CD4-positive, alpha-beta T cell (primary cell): ENCODE data around the gene NOL6. TPM values are rescaled to one million over a fixed set of nuclear protein-coding genes. Genes with fewer than 3 reads are reported as not detected.

Experiments used
- ATAC-seq: fragments of 200-7000 bp; cut with Tn5 transposase; one replicate; pipeline ENCODE4 v1.10.0; 2022; ENCODE audit warnings: mild to moderate bottlenecking; ENCODE audit not compliant: poor library complexity
- CTCF ChIA-PET: fragments of 350-600 bp; sonication (Branson Sonifier 250); formaldehyde crosslinking; loops from one replicate; lab custom pipeline; 2021; ENCODE audit warnings: antibody characterized with exemption, inconsistent platforms; lab: Charles Lee
- POLR2A ChIA-PET: fragments of 350-600 bp; sonication (Branson Sonifier 250); formaldehyde crosslinking; loops from one replicate; lab custom pipeline; 2021; ENCODE audit warnings: antibody characterized with exemption, inconsistent platforms; lab: Charles Lee
- DNase-seq, 14 experiments: peaks; one replicate each; pipeline ENCODE4 v3.0.0-alpha.2; 2013 to 2020; ENCODE audit warnings: mixed read lengths in 2 of 14
- H3K27ac ChIP-seq, 2 donors: one replicate each; pipeline versions ENCODE4 v1.5.1 to v1.7.0; 2013; ENCODE audit warnings: low read length in 2 of 2, low read depth in 1 of 2, mild to moderate bottlenecking in 1 of 2
- H3K27me3 ChIP-seq, 2 experiments: 1 replicate in 1 of 2; 2 replicates in 1 of 2; pipeline versions ENCODE4 v1.6.1 to v1.7.0; 2013; ENCODE audit warnings: low read length in 2 of 2, control low read depth in 1 of 2, mild to moderate bottlenecking in 1 of 2, moderate library complexity in 1 of 2; ENCODE audit not compliant: insufficient read depth in 2 of 2, control insufficient read depth in 1 of 2
- H3K36me3 ChIP-seq: one replicate; pipeline ENCODE4 v1.6.1; 2013; ENCODE audit warnings: low read length, control low read depth; ENCODE audit not compliant: insufficient read depth
- H3K4me1 ChIP-seq: one replicate; pipeline ENCODE4 v1.6.1; 2013; ENCODE audit warnings: low read length, control low read depth; ENCODE audit not compliant: insufficient read depth
- H3K4me3 ChIP-seq: one replicate; pipeline ENCODE4 v1.5.1; 2013; ENCODE audit warnings: mild to moderate bottlenecking, low read length, moderate library complexity
- H3K9me3 ChIP-seq, 2 experiments: 1 replicate in 1 of 2; 2 replicates in 1 of 2; pipeline versions ENCODE4 v1.6.1 to v1.7.0; 2013; ENCODE audit warnings: low read length in 2 of 2, mild to moderate bottlenecking in 2 of 2, control low read depth in 1 of 2, moderate library complexity in 1 of 2; ENCODE audit not compliant: control insufficient read depth in 1 of 2, insufficient read depth in 1 of 2
- H3K27ac Mint-ChIP-seq: one replicate; pipeline ENCODE4 v1.8.0; 2020; ENCODE audit warnings: mixed read lengths
- H3K27me3 Mint-ChIP-seq: one replicate; pipeline ENCODE4 v1.8.0; 2021; ENCODE audit warnings: mixed read lengths
- H3K36me3 Mint-ChIP-seq: one replicate; pipeline ENCODE4 v1.8.0; 2021; ENCODE audit warnings: low read depth, mixed read lengths
- H3K4me1 Mint-ChIP-seq: one replicate; pipeline ENCODE4 v1.8.0; 2021; ENCODE audit warnings: low read depth, mixed read lengths
- H3K4me3 Mint-ChIP-seq: one replicate; pipeline ENCODE4 v1.8.0; 2020; ENCODE audit warnings: mild to moderate bottlenecking, mixed read lengths
- H3K9me3 Mint-ChIP-seq: one replicate; pipeline ENCODE4 v1.8.0; 2020; ENCODE audit warnings: mixed read lengths
- CTCF ChIP-seq: fragments of 200-600 bp; IDR thresholded peaks from one replicate; pipeline ENCODE4 v1.8.0; 2022; ENCODE audit warnings: antibody characterized with exemption, mild to moderate bottlenecking
- intact Hi-C, 2 experiments: fragments of 100-400 bp; cut with DNase I in 1 of 2; cut with micrococcal nuclease in 1 of 2; formaldehyde crosslinking; loops; one replicate each; pipeline versions ENCODE4 v1.15.1 to v1.9.0; 2023 to 2025; cut with DNase I, micrococcal nuclease
- total RNA-seq, 174 experiments: library from RNA in 2 of 174; stranded (reverse) in 2 of 174; gene quantifications; one replicate each; pipeline ENCODE4 v1.2.3 and lab custom pipeline; 2021 to 2026

Gene NOL6
- total RNA-seq, 2 experiments from 2014 or later: 30.5 to 30.6 TPM

- H3K4me1 ChIP-seq: peaks cover 51% of the 10 kb centered on the region
- POLR2A ChIA-PET: no interaction called here
- no peak overlapping the region for H3K4me3 ChIP-seq
- no peaks in the 10 kb centered on the region for H3K36me3 Mint-ChIP-seq
- no peaks in the 10 kb centered on the region for H3K36me3 ChIP-seq
- TF ChIP-seq CTCF: no peak
- intact Hi-C loops: no loop called here
- no peaks in the 10 kb centered on the region for H3K27me3 Mint-ChIP-seq
- H3K9me3 ChIP-seq: no peaks in the 10 kb centered on the region
- ATAC-seq (no peak), DNase-seq (no peak)
- no peaks in the 10 kb centered on the region for H3K9me3 Mint-ChIP-seq
- no peak overlapping the region for H3K4me3 Mint-ChIP-seq
- no peaks in the 10 kb centered on the region for H3K27me3 ChIP-seq
- H3K27ac ChIP-seq: no peak overlapping the region
- CTCF ChIA-PET: no interaction called here
- peaks cover 35% of the 10 kb centered on the region for H3K4me1 Mint-ChIP-seq
- no peak overlapping the region for H3K27ac Mint-ChIP-seq
Measured at GRCh38 chr9:33419708-33420303, 53.9 kb downstream of the NOL6 start.

- Mint-ChIP-seq H3K4me3 (no peak overlapping the region), H3K36me3 (no peaks in the 10 kb centered on the region), H3K27me3 (no peaks in the 10 kb centered on the region), H3K4me1 (peaks cover 45% of the 10 kb centered on the region), H3K27ac (peak overlapping the region; percentile 93), H3K9me3 (no peaks in the 10 kb centered on the region)
- no peaks in the 10 kb centered on the region for H3K9me3 ChIP-seq
- ATAC-seq: no peak
- TF ChIP-seq CTCF: no peak
- no peak overlapping the region for H3K4me3 ChIP-seq
- H3K27ac ChIP-seq: peak overlapping the region in 1 of 2 donors; percentile 20
- H3K4me1 ChIP-seq: peaks cover 64% of the 10 kb centered on the region
- intact Hi-C loops: no loop called here
- POLR2A ChIA-PET: interaction anchor here (0.6 to 5.3 kb wide), 4 partner anchors 9 to 128 kb away, joined by 3 to 98 read pairs (median 36); partner anchors contain the start of genes AQP3, NFX1 and NOL6
- no peaks in the 10 kb centered on the region for H3K27me3 ChIP-seq
- no peaks in the 10 kb centered on the region for H3K36me3 ChIP-seq
- CTCF ChIA-PET: no interaction called here
- DNase-seq: no peak
Measured at GRCh38 chr9:33418090-33418489, 55.6 kb downstream of the NOL6 start.

- ATAC-seq (peak; percentile 18), DNase-seq (peak in 13 of 14 experiments; percentile 22 to 78 (median 52))
- H3K4me3 ChIP-seq: peak overlapping the region; percentile 2
- H3K36me3 ChIP-seq: no peaks in the 10 kb centered on the region
- H3K27ac ChIP-seq: peak overlapping the region in 1 of 2 donors; percentile 54
- Mint-ChIP-seq H3K27me3 (no peaks in the 10 kb centered on the region), H3K27ac (peak overlapping the region; percentile 93), H3K4me3 (peak overlapping the region; percentile 80), H3K4me1 (peaks cover 45% of the 10 kb centered on the region), H3K9me3 (no peaks in the 10 kb centered on the region), H3K36me3 (no peaks in the 10 kb centered on the region)
- H3K4me1 ChIP-seq: peaks cover 64% of the 10 kb centered on the region
- ChIA-PET POLR2A (interaction anchor here (3.1 to 5.3 kb wide), 5 partner anchors 31 to 127 kb away, joined by 24 to 98 read pairs (median 28); partner anchors contain the start of genes AQP3, NFX1 and NOL6), CTCF (interaction anchor here (1.0 to 4.0 kb wide), 4 partner anchors 14 to 50 kb away, joined by 3 to 40 read pairs (median 35); partner anchors contain the start of gene AQP3)
- H3K9me3 ChIP-seq: no peaks in the 10 kb centered on the region
- intact Hi-C loops: loop anchor here in 1 of 2 experiments (2.0 kb wide), 1 partner anchor 30 kb away; the partner anchor contains the start of gene AQP3
- no peaks in the 10 kb centered on the region for H3K27me3 ChIP-seq
- TF ChIP-seq CTCF: no peak
Measured at GRCh38 chr9:33416996-33417395, 56.7 kb downstream of the NOL6 start.
